H1 (cell line): ENCODE results near the gene RPS18. TPM values are rescaled to one million over a fixed set of nuclear protein-coding genes. Genes with fewer than 3 reads are reported as not detected.
A peak's percentile ranks its signal among the peaks of the same experiment; 100 is the strongest.

Source experiments
- CTCF ChIA-PET: fragments of 300-600 bp; sonication (Branson Sonifier 250); formaldehyde crosslinking; loops from one replicate; lab custom pipeline; 2021; ENCODE audit not compliant: partially characterized antibody; lab: Charles Lee
- POLR2A ChIA-PET: fragments of 300-600 bp; sonication (Branson Sonifier 250); formaldehyde crosslinking; loops from one replicate; lab custom pipeline; 2021; ENCODE audit warnings: inconsistent platforms; ENCODE audit not compliant: partially characterized antibody; lab: Charles Lee
- DNase-seq, 2 experiments: peaks; one replicate each; pipeline versions ENCODE4 v3.0.0 to v3.0.0-alpha.2; 2010 to 2022; ENCODE audit warnings: low spot score in 2 of 2, low read depth in 1 of 2, mixed read lengths in 1 of 2
- FAIRE-seq: peaks from 2 replicates; lab custom pipeline; 2011; peaks lifted over from hg19 to GRCh38; lab: Jason Lieb, UNC
- H2AFZ ChIP-seq: 2 replicates; pipeline ENCODE4 v1.8.1; 2012; ENCODE audit warnings: low read length, inconsistent platforms
- H2AK5ac ChIP-seq: 2 replicates; pipeline ENCODE4 v1.6.1; 2013; ENCODE audit warnings: low read depth, low read length
- H2BK120ac ChIP-seq: replicated peaks from 2 replicates; pipeline ENCODE3; 2013; ENCODE audit warnings: low read depth, low read length, inconsistent platforms
- H2BK12ac ChIP-seq: 2 replicates; pipeline ENCODE4 v1.6.1; 2013; ENCODE audit warnings: low read depth, low read length
- H2BK15ac ChIP-seq: 2 replicates; pipeline ENCODE4 v1.6.1; 2013; ENCODE audit warnings: low read length
- H2BK20ac ChIP-seq: 2 replicates; pipeline ENCODE4 v1.6.1; 2013; ENCODE audit warnings: low read length
- H2BK5ac ChIP-seq: 2 replicates; pipeline ENCODE4 v1.6.1; 2013; ENCODE audit warnings: low read depth, low read length
- H3K14ac ChIP-seq: 2 replicates; pipeline ENCODE4 v1.6.1; 2013; ENCODE audit warnings: inconsistent platforms; ENCODE audit not compliant: insufficient read length
- H3K18ac ChIP-seq: 2 replicates; pipeline ENCODE4 v1.6.1; 2013; ENCODE audit warnings: low read length; ENCODE audit errors: extremely low read depth
- H3K23ac ChIP-seq: 2 replicates; pipeline ENCODE4 v1.6.1; 2013; ENCODE audit warnings: inconsistent platforms; ENCODE audit not compliant: insufficient read length
- H3K23me2 ChIP-seq: 2 replicates; pipeline ENCODE4 v1.6.1; 2013; ENCODE audit warnings: low read depth, low read length
- H3K27ac ChIP-seq: 2 replicates; pipeline ENCODE4 v1.6.1; 2011; ENCODE audit warnings: low read depth, low read length, inconsistent platforms
- H3K27me3 ChIP-seq, 4 experiments: replicated peaks in 1 of 4; 1 replicate in 1 of 4; 2 replicates in 3 of 4; pipeline versions ENCODE4 v1.6.1 to v1.8.1; 2011 to 2013; ENCODE audit warnings: low read length in 3 of 4, mild to moderate bottlenecking in 3 of 4, inconsistent platforms in 2 of 4, mixed read lengths in 2 of 4, moderate library complexity in 1 of 4; ENCODE audit not compliant: control insufficient read depth in 3 of 4, insufficient read depth in 3 of 4; ENCODE audit errors: extremely low read depth in 1 of 4
- H3K36me3 ChIP-seq, 4 experiments: 2 replicates each; pipeline versions ENCODE4 v1.6.1 to v1.8.1; 2011 to 2013; ENCODE audit warnings: mild to moderate bottlenecking in 4 of 4, low read length in 3 of 4, moderate library complexity in 2 of 4, control low read depth in 1 of 4, inconsistent platforms in 1 of 4; ENCODE audit not compliant: insufficient read depth in 4 of 4, control insufficient read depth in 2 of 4
- H3K4ac ChIP-seq: replicated peaks from 2 replicates; pipeline ENCODE3; 2013; ENCODE audit warnings: low read length, low read depth, mixed read lengths, inconsistent platforms; ENCODE audit not compliant: insufficient read length
- H3K4me1 ChIP-seq, 4 experiments: replicated peaks in 1 of 4; 1 replicate in 1 of 4; 2 replicates in 3 of 4; pipeline versions ENCODE4 v1.6.1 to v1.8.1; 2011 to 2013; ENCODE audit warnings: low read length in 3 of 4, inconsistent platforms in 2 of 4, mixed read lengths in 1 of 4; ENCODE audit not compliant: insufficient read depth in 4 of 4, control insufficient read depth in 3 of 4
- H3K4me2 ChIP-seq, 2 experiments: 2 replicates each; pipeline versions ENCODE4 v1.6.1 to v1.8.1; 2011 to 2013; ENCODE audit warnings: low read depth in 2 of 2, low read length in 2 of 2, control low read depth in 1 of 2, inconsistent platforms in 1 of 2, mild to moderate bottlenecking in 1 of 2; ENCODE audit not compliant: insufficient read depth in 1 of 2
- H3K4me3 ChIP-seq, 4 experiments: fragments of 200-600, 300-600 bp in 1 of 4; sonication (generic), shearing (Covaris generic), sonication (Bioruptor Twin) in 1 of 4; 2 replicates each; pipeline versions ENCODE4 v1.5.1 to v1.8.1; 2011 to 2016; ENCODE audit warnings: low read length in 4 of 4, low read depth in 3 of 4, control low read depth in 2 of 4, inconsistent platforms in 2 of 4, mild to moderate bottlenecking in 2 of 4, mixed read lengths in 1 of 4, moderate library complexity in 1 of 4; ENCODE audit not compliant: insufficient read depth in 2 of 4; ENCODE audit errors: extremely low read depth in 1 of 4
- H3K56ac ChIP-seq: replicated peaks from 2 replicates; pipeline ENCODE3; 2013; ENCODE audit warnings: low read depth, mild to moderate bottlenecking, mixed read lengths, low read length, inconsistent platforms; ENCODE audit not compliant: insufficient read length
- H3K79me1 ChIP-seq: 2 replicates; pipeline ENCODE4 v1.6.1; 2013; ENCODE audit warnings: low read depth, low read length, control low read depth
- H3K79me2 ChIP-seq, 2 experiments: 2 replicates each; pipeline versions ENCODE4 v1.6.1 to v1.8.1; 2012 to 2013; ENCODE audit warnings: low read length in 2 of 2, mild to moderate bottlenecking in 2 of 2, inconsistent platforms in 1 of 2; ENCODE audit not compliant: insufficient read depth in 2 of 2, control insufficient read depth in 1 of 2
- H3K9ac ChIP-seq, 4 experiments: replicated peaks in 1 of 4; 1 replicate in 1 of 4; 2 replicates in 3 of 4; pipeline versions ENCODE4 v1.6.1 to v1.8.1; 2011 to 2013; ENCODE audit warnings: low read depth in 3 of 4, low read length in 3 of 4, control low read depth in 2 of 4, mild to moderate bottlenecking in 2 of 4, moderate library complexity in 2 of 4, inconsistent platforms in 1 of 4; ENCODE audit errors: extremely low read depth in 1 of 4
- H3K9me3 ChIP-seq, 2 experiments: 2 replicates each; pipeline versions ENCODE4 v1.6.1 to v1.8.1; 2012 to 2013; ENCODE audit warnings: mild to moderate bottlenecking in 2 of 2, moderate library complexity in 2 of 2, control low read depth in 1 of 2, inconsistent platforms in 1 of 2, low read depth in 1 of 2, low read length in 1 of 2, mixed read lengths in 1 of 2; ENCODE audit not compliant: insufficient read depth in 2 of 2
- H4K20me1 ChIP-seq, 2 experiments: replicated peaks in 1 of 2; 2 replicates each; pipeline versions ENCODE3 to v1.8.1; 2011 to 2013; ENCODE audit warnings: inconsistent platforms in 2 of 2, low read length in 2 of 2, mild to moderate bottlenecking in 1 of 2; ENCODE audit not compliant: insufficient read depth in 2 of 2, control insufficient read depth in 1 of 2
- H4K5ac ChIP-seq: 2 replicates; pipeline ENCODE4 v1.6.1; 2013; ENCODE audit warnings: low read length, low read depth, mixed read lengths, inconsistent platforms; ENCODE audit not compliant: insufficient read length
- H4K8ac ChIP-seq: 2 replicates; pipeline ENCODE4 v1.8.0; 2013; ENCODE audit warnings: mild to moderate bottlenecking, moderate library complexity, low read length, inconsistent platforms; ENCODE audit not compliant: insufficient read depth; ENCODE audit errors: extremely low read depth
- H4K91ac ChIP-seq: replicated peaks from 2 replicates; pipeline ENCODE3; 2013; ENCODE audit warnings: low read length, mixed read lengths, inconsistent platforms; ENCODE audit not compliant: insufficient read length
- CEBPB ChIP-seq: IDR thresholded peaks from 2 replicates; pipeline ENCODE4 v1.6.1; 2012; ENCODE audit warnings: low read depth, low read length
- CHD1 ChIP-seq: IDR thresholded peaks from 2 replicates; pipeline ENCODE4 v1.6.1; 2012; ENCODE audit warnings: low read depth, low read length, improper control_type of control experiment
- CREB1 ChIP-seq: IDR thresholded peaks from 2 replicates; pipeline ENCODE4 v1.6.1; 2012; ENCODE audit warnings: inconsistent platforms
- SIN3A ChIP-seq, 2 experiments: IDR thresholded peaks in 1 of 2; conservative IDR thresholded peaks in 1 of 2; 2 replicates each; pipeline ENCODE4 v1.6.1; 2011 to 2012; ENCODE audit warnings: low read length in 2 of 2, improper control_type of control experiment in 1 of 2, low read depth in 1 of 2, mild to moderate bottlenecking in 1 of 2
- SP2 ChIP-seq: IDR thresholded peaks from 2 replicates; pipeline ENCODE4 v1.6.1; 2012; ENCODE audit warnings: mild to moderate bottlenecking, low read length, inconsistent platforms
- SRF ChIP-seq: IDR thresholded peaks from 2 replicates; pipeline ENCODE4 v1.6.1; 2011; ENCODE audit warnings: mild to moderate bottlenecking, low read depth, low read length, moderate library complexity
- WGBS, 2 experiments: shearing (Covaris generic) in 1 of 2; methylation state at CpG; one replicate each; pipeline versions ENCODE4 v1.1.6 to v1.1.7; 2013 to 2015; ENCODE audit warnings: low lambda C conversion rate in 2 of 2, mixed read lengths in 2 of 2, inconsistent platforms in 1 of 2, low coverage in 1 of 2, missing lambda C conversion rate in 1 of 2; ENCODE audit not compliant: insufficient replicate concordance in 2 of 2, insufficient coverage in 1 of 2, insufficient read length in 1 of 2; ENCODE audit errors: extremely low coverage in 1 of 2, missing lambda C conversion rate in 1 of 2; 5-methylcytosine and 5-hydroxymethylcytosine counted together
- polyA plus RNA-seq, 7 experiments: library from polyadenylated mRNA; depleted of rRNA in 3 of 7; stranded (reverse) in 5 of 7; unstranded in 2 of 7; fragments of >200 nt in 5 of 7; fragments of 200-250 nt in 2 of 7; gene quantifications; 1 replicate in 5 of 7; 2 replicates in 1 of 7; 4 replicates in 1 of 7; pipeline versions ENCODE4 v1.2.1 to v1.2.3, GENCODE V29; 2011 to 2013; ENCODE audit warnings: missing spikeins in 2 of 7, mixed read lengths in 2 of 7
- total RNA-seq: library from RNA; stranded (reverse); fragmentation: NEBNext Ultra II Directional; extraction: Animal tissue kit (Norgen Biotek cat#: 25700); gene quantifications from 2 replicates; pipeline ENCODE4 v1.2.1, GENCODE V29; 2021

Gene RPS18
- total and polyA plus RNA-seq, 2 of the 8 experiments (the other 6 are each of a cell fraction or from before 2014, with no cell fraction given), result 2,796 to 7,099 TPM

DNA sequence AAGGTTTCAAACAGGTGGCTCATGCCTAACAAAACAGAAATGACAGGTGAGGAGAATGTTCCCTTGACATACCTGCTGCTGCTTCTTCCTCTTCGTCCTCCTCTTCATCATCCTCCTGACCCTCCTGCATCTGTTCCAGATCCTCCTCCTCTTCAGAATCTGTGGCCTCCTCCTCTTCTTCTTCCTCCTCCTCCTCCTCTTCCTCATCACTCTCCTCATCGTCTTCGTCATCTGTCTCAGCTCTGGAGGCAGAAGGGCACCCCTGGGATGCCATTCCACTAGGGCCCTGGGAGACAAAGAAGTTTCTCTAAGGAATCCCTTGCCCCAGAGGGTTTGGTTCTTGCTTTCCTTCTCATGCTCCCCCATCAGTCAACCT, 48.1 kb downstream of the RPS18 start:
- 98% methylated on average over 3 of the region's 3 CpGs; no CpG with 5 or more reads in 1 of the 2 experiments for WGBS, 2 experiments
- H3K4ac ChIP-seq, result no peak overlapping the region
- peaks cover 7% of the 10 kb centered on the region; the same call in 1 of the 2 replicates for H3K79me1 ChIP-seq
- peaks cover 0 to 32% of the 10 kb centered on the region in 2 experiments; a peak in 3 of 4 replicates for H3K79me2 ChIP-seq
- peaks cover 18% of the 10 kb centered on the region for H3K23me2 ChIP-seq
- no peak overlapping the region for H3K18ac ChIP-seq
- no peak overlapping the region for H2AFZ ChIP-seq
- H3K27me3 ChIP-seq, result no peaks in the 10 kb centered on the region
- no peak overlapping the region; a peak in 1 of 7 replicates for H3K9ac ChIP-seq
- no peak overlapping the region for H3K56ac ChIP-seq
- H3K36me3 ChIP-seq, result peaks cover 10 to 31% (median 21%) of the 10 kb centered on the region in 4 experiments; a peak in 7 of 8 replicates
- no peak for DNase-seq
- no peak overlapping the region for H2BK12ac ChIP-seq
- H2BK120ac ChIP-seq, result no peak overlapping the region
- no peak overlapping the region for H3K23ac ChIP-seq
- H2BK20ac ChIP-seq, result no peak overlapping the region
- no peak overlapping the region for H4K8ac ChIP-seq
- H3K9me3 ChIP-seq, result no peaks in the 10 kb centered on the region; a peak in 1 of 4 replicates
- no peak overlapping the region for H2BK15ac ChIP-seq
- H3K27ac ChIP-seq, result peak overlapping the region; percentile 36; the same call in 1 of the 2 replicates
- peaks cover 2 to 5% of the 10 kb centered on the region in 2 experiments for H4K20me1 ChIP-seq
- no peak overlapping the region for H2AK5ac ChIP-seq
- TF ChIP-seq CHD1 (no peak), CEBPB (no peak), SIN3A (conservative IDR thresholded peaks at IDR 0.05 in 1 of 2, IDR thresholded peaks at IDR 0.05 in 1 of 2; ENCODE audit: low read depth in 1 of 2, low read length in 2 of 2) (no peak), CREB1 (no peak), SP2 (no peak), SRF (no peak)
- FAIRE-seq, result no peak
- H2BK5ac ChIP-seq, result no peak overlapping the region
- no peak overlapping the region for H4K91ac ChIP-seq
- H3K4me3 ChIP-seq, result no peak overlapping the region
- no peak overlapping the region for H3K14ac ChIP-seq
- CTCF ChIA-PET, result no interaction called here
- H3K4me1 ChIP-seq, result peaks cover 0 to 33% (median 22%) of the 10 kb centered on the region in 4 experiments; a peak in 6 of 7 replicates
- no peak overlapping the region for H4K5ac ChIP-seq
- H3K4me2 ChIP-seq, result no peak overlapping the region; a peak in 1 of 4 replicates
- POLR2A ChIA-PET, result interaction anchor here (1.3 kb wide), 1 partner anchor 42 kb away, joined by 3 read pairs; no protein-coding TSS in a partner anchor
